GM12892 (cell line): ENCODE data around the gene TBL1X.

Experiments
- POLR2A ChIP-seq: IDR thresholded peaks from 2 replicates; pipeline ENCODE4 v1.6.1; 2011; ENCODE audit warnings: low read depth, low read length, control low read depth
- POLR2AphosphoS5 ChIP-seq: IDR thresholded peaks from 2 replicates; pipeline ENCODE4 v1.6.1; 2011; ENCODE audit warnings: low read depth, low read length, control low read depth

- TF ChIP-seq POLR2A (no peak), POLR2AphosphoS5 (no peak)
These were observed 133.5 kb downstream of the TBL1X start for GRCh38 chrX:9598344-9598743.
